Suppressor macrophage (primary cell): Measurements from ENCODE around the gene ANKRD13A.
"Not testable (repeated sequence)": the region's sequence is repeated elsewhere in the genome, so short reads cannot be mapped to it uniquely, and the experiment has no call there.

Source experiments
- DNase-seq, 4 experiments: peaks; one replicate each; pipeline ENCODE4 v3.0.0-alpha.2; 2020 to 2022

The ANKRD13A gene

DNA sequence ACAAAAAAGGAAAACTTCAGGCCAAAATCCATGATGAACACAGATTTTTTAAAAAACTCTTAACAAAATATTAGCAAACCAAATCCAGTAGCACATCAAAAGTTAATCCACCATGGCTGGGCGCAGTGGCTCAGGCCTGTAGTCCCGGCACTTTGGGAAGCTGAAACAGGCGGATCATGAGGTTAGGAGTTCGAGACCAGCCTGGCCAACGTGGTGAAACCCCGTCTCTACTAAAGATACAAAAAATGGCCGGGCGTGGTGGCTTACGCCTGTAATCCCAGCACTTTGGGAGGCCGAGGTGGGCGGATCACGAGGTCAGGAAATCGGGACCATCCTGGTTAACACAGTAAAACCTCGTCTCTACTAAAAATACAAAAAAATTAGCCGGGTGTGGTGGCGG, 13.0 kb upstream of the ANKRD13A start:
- DNase-seq = not testable (repeated sequence)

DNA sequence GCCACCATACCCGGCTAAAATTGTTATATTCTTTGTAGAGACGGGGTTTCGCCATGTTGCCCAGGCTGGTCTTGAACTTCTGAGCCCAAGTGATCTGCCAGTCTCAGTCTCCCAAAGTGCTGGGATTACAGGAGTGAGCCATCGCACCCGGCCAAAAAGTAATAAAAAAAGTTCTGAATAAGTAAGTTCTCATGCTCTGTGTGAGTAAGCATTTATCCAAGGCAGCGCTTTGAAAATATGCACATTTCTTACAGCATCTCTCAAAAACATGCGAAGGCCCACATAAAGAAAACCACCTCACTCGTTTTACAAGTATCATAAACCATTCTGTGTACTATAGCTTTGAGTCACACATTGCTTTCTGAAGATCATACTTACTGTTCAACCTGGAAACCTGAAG, 11.6 kb upstream of the ANKRD13A start:
- no peak for DNase-seq

DNA sequence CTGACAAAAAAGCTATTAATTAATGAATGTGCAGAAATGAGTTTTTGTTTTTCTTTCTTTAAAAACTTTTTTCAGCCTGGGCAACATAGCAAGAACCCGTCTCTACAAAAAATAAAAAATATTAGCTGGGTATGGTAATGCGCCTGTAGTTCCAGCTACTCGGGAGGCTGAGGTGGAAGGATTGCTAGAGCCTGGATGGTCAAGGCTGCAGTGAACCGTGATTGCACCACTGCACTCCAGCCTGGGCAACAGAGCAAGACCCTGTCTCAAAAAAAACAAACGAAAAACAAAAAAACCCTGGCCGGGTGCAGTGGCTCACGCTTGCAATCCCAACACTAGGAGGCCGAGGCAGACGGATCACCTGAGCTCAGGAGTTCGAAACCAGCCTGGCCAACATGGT, 11.0 kb upstream of the ANKRD13A start:
- DNase-seq = no peak

DNA sequence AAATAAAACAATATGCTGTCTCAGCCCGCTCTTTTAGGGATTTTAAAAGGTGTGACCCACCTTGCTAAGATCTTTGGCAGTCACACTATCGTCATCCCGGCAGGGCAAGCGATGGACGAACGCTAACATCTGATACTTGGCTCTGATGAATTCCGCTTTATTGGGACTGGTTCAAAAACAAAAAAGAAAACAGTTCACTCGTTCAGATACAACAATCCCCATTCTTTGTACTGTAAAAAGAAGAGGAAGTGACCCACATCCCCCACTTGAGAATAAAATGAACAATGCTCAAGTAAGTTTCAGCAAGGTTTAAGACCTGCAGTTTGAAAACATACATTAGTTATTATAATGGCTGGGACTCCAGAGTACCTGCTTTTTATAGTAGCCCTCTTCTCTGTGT, 10.3 kb upstream of the ANKRD13A start:
- no peak for DNase-seq

DNA sequence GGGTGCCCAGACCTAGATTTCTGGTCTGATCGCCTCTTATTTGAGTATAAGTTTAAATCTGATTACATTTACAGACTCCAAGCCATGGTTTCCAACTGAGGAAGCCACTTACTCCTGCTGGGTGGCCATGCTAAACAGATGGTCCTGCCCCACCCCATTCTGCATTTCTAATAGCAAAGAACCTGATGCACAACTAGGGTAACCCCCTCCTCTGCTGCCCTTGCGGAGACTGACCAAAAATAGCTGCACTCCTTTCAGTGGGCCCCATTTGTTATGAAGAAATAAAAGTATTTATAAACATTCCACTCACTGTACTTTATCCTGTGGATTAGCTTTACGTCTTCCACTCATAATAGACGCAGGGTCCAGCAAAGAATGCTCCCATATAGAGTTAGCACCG, 9.8 kb upstream of the ANKRD13A start:
- DNase-seq = no peak

DNA sequence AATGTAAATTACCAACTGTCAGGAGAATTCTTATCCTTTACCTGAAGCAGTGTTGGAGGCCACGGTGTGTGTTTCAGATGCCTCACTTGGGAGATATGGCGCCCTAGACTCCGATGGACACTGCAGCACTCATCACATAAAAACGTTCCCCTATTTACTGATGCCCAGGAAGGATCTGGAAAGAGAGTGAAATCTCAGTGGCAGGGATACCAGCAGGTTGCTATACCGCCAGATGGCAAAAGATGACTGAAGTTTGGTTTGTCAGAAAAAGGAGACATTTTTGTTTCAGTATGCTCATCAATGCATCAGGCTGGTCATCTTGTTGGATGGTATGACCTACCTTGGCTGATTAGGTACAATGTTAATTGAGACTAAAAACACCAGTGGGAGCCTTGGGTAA, 7.6 kb upstream of the ANKRD13A start:
- no peak for DNase-seq

DNA sequence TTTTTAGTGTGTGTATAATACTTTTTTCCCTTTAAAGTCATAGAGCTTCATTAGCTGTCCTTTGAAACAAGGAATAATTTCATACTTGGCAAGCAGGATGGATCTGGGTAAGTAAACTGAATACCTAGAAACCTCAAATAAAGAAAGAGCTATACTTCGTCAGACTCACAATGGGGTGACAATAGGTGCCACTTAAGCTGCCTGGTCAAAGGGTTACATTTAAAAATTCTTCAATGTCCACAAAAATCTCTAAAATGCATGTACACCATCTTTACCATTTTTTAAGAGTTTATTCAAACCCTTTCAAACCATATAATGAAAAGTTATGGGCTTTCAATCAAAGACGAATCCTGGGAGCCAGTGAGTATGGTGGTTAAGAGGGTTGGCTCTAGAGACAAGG, 6.1 kb upstream of the ANKRD13A start:
- no peak for DNase-seq

DNA sequence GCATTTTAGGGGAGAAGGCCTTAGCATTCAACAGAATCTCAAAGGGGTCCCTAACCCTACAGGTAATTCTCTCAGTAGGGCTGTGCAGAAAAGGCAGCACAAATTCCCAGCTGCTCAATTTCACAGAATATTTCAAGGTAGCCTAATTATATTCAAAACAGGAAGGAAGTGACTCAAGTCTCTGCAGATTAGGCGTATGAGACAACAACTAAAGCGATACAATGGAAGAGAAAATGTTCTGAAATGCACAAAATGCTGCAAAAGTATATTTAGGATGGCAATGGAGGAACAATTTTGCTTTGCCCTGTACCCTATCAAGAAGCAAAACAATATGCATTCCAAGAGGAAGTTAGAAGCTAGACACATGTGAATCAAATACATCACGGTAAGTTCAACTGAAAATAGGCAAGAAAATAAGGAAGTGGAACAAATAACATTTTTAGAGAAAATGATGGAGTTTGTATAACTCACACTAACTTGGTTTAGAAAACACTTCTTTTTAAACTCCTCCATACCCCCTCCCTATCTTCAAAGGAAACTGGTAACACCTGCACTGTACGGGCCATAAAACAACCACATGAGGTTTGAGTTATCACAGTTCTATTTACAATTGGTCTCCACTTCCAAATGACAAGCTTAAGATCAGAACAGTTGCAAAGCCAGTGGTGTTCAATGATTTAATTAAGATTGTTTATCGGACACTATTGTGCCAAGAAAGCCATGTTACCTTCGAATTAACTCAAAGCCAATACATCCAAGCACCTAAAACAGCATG, 4.6 kb upstream of the ANKRD13A start:
- DNase-seq = peak; percentile 6 to 67 (median 42)

DNA sequence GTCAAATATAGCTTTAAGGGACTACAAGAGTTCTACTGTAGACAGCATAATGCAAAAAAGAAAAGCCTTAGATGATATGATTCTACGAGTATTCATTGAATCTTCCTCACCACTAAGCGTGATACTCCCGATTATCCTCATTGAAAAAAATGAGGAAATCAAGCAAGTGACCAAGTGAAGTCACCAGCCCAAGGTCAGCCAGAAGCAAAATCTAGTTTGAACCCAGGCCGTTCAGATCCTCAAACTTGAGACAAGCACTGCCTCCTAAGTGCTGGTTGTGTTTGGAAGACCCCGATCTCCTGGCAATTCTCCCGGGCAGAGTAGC, 3.9 kb upstream of the ANKRD13A start:
- peak in 3 of 4 experiments; percentile 67 to 77 (median 72) for DNase-seq

DNA sequence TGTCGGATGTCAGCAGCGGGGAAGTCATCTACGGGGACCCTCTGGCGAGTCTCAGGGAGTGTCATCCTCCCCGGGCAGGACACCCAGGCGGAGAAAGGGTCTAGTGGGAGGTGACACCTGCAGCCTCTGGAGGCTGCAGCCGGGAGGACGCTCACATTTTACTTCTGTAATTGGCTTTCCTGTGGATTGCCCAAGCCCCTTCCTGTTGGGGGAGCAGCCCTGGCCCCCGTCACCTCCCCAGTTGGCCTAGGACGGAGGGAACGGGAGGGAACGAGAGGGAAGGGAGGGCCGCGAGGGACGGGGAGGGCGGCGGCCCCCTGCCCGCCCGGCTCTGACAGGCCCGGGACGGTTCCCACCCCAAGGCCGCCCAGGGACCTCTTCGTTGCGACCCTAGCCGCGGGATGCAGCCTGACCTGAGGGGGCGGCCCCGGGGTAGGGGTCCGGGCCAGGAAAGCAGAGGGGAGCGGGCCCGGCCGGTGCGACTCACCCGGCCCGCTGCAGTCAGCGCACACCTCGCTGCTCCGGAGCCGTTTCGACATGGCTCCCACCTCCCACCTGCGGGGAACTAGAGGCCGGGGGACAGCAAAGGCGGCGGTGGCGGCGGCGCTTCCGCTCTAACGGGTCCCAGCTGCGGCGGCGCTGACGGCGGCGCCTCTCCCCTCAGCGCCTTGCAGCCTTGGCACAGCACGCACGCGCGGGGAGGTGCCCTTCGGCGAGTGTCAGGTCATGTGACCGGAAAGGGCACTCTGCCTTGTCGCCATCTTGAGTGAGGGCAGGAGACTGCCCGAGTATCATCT, 3.3 kb upstream of the ANKRD13A start, which contains the start of gene GIT2:
GIT2 (minus strand) TSS at position 683 of the 797 bp plus-strand sequence; CDS start at position 539, 144 bp downstream.
- peak; percentile 95 to 98 (median 98) for DNase-seq

DNA sequence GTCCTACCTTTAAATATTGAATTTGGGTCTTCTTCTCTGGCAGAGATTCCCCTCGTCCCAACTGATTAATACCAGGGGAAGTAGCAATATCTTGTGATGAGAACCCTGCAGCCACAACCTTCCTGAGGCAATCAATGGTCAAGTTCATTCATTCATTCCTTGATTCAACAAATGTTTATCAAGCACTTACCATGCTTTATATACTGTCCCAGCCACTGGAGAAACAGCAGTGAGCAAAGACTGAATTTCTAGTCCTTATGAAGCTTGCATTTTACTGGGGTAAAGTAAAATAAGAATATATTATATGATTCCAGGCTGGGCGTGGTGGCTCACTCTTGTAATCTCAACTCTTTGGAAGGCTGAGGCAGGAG, 2.8 kb upstream of the ANKRD13A start:
- no peak for DNase-seq

DNA sequence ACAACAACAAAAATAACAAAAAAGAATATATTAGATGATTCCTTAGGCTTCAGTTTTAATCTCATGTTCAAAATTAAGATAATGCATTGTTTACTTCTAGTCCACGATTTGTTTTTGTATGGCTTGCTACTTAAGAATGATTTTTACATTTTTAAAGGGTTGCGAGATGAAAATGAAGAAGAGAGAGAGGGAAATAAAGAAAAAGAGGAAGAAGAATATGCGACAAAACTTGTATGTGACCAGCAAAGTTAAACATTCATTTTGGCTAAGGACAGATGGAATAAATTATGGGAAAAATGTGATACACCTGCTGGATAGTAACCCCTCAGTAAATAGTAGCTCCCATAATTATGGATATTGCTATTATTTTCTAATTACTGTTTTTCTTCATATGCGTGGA, 1.8 kb upstream of the ANKRD13A start:
- peak in 1 of 4 experiments; percentile 29 for DNase-seq

DNA sequence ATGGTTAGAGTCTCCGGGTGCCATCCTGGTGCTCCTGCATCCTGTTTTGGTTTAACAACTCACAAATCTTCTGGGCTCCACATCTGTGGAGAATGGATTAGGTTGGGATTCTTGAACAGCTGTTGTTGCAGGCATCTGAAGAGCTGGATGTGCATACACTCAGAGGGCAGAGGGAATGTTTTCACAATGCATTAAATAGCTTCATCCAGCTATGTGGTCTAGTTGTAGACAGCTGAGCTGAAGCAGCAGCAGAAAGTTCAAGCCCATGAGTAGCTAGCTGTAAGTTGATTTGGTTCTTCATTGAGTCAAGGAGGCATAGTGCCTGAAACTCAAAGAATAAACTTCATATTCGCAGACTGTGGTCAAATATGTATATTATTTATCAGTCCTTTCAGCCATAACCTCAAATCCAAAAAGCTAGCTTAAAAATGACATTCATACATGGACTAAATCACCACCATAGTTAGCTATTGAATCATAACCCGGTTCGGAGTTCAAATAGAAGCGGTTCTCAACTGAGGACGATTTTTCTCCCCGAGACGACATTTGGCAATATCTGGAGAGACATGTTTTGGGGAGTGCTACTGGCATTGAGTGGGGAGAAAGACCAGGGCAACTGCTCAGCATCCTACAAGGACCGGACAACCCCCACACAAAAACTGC, 858 bp upstream of the ANKRD13A start:
- DNase-seq = no peak

DNA sequence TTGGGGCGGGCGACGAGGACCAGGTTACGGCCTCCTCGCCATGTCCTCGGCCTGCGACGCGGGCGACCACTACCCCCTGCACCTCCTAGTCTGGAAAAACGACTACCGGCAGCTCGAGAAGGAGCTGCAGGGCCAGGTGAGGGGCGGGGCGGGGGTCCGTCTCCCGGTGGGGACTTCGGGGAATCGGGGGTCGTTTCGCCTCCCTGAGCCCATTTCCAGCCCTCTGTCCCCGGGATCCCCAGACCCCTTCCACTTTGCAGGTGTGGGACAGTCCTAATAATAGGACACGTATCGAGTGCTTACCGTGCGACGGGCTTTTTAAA, 380 bp downstream of the ANKRD13A start:
- DNase-seq = no peak

DNA sequence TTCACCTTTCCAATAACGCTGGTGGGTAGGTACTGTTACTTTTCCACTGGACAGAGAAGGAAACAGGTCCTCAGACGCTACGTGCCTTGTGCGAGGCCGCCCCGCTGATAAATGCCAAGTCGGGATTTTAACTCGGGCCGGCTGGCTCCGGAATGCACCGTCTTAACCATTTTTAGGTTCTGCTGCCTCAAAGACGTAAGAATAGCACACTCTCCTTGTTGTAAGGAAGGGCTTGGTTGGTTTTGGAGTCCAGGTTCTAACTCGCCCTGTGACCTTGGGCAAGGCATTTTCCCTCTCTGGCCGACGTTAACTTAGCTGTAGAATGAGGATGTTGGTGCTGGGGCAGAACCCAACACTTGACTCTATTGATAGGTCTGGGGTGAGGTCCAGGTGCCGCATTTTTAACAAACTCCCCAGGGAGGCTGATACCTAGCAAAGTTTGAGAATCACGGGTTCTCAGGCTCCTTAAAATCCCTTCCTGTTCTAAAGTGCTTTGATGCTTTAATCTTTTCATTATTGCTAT, 814 bp downstream of the ANKRD13A start:
- DNase-seq = peak; percentile 38 to 46 (median 42)

DNA sequence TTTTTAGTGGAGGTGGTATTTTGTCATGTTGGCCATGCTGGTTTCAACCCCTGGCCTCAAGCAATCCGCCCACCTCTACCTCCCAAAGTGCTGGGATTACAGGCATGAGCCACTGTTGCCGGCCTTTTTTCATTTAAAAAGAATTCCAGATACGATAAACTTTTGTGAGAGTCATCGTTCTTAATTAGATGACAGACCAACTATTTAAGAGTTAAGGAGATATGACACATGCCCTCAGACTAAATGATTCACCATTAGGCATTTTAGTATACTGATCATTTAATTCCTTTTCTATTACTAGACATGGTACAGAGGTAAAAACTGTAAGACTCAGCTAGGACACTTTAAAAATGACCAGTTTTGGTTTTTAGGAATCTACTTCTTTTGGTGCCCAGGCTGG, 2.4 kb downstream of the ANKRD13A start:
- no peak for DNase-seq

DNA sequence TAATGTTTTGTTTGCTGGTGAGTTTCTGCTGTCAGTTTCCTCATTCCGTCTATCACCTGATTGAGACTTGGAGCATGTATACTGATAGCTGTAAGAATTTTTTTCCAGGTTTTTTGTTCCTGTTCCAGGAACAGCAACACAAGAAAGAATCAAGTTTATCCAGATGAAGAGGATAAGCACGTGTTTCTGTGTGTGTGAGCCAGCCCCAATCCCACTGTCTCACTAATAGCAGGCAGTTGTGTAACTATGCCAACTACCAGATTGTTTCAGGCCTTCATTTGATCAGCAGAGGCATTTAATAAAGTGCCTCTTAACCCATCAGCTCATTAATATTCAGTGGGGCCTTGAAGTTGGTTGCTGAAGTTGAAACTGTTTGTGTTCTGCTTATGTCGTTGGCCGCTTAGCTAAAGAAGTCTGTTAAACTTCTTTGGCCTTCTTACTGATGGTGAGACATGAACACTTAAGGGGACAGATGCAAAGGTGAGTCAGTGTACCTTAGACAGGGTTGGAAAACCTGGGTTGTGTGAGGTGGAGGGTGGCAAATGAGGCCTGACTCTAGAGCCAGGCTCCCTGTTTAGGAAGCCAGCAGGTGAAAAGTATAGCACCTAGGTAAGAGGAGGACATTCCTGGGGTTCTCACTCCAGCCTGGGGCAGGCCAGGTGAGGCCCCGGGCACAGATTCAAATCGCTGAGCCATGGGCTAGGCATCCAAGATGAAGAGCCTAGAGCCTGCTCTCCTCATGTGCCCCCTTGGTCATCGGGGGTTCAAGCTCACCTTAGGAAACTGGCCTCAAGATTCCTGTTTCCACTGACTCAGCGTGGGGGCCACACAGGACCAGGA, 3.7 kb downstream of the ANKRD13A start:
- no peak for DNase-seq

DNA sequence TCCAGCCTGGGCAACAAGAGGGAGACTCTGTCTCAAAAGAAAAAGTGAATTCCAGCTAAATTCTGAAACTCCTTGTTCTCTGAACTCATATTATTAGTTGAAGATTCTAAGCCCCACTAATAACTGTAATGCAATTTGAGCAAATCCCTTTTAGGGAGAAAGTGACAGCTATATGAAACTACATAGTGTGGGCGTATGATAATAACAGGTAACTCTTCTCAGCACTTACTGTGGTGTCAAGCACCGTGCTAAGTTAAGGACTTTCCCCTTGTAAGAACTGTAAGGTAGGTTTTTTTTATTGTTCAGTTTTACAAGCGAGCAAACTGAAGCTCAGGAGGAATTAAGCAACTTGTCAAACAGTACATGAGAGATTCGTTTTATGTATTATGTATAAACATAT, 5.4 kb downstream of the ANKRD13A start:
- DNase-seq = no peak

DNA sequence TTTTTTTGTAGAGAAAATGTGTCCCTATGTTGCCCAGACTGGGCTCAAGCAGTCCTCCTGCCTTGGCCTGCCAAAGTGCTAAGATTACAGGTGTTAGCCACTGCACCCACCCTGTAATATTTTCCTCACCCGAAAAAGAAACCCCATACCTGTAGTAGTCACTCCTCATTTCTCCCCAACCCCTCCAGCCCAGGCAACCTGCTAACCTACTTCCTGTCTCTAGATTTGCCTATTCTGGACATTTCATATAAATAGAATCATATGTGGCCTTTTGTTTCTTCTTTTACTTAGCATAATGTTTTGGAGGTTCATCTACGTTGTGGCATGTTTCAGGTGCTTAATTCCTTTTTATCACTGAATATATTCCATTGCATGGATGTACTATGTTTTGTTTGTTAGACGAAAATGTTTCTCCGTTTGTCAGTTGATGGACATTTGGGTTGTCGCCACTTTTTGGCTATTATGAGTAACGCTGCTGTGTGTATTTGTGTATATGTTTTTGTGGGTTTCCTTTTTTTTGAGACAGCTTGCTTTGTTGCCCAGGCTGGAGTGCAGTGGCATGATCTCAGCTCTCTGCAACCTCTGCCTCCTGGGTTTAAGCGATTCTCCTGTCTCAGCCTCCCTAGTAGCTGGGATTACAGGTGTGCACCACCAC, 6.2 kb downstream of the ANKRD13A start:
- no peak for DNase-seq

DNA sequence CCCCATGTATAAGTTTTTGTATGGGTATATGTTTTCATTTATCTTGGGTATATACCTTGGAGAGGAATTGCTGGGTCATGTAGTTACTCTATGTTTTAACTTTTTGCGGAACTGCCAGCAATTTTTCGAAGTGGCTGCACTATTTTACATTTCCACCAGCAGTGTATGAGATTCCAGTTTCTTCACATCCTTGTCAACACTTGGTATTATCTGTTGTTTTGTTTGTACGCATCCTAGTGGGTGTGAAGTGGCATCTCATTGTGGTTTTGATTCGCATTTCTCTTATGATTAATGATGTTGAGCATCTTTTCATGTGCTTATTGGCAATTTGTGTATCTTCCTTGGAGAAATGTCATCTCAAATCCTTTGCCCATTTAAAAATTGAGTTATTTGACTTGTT, 6.9 kb downstream of the ANKRD13A start:
- DNase-seq = no peak

DNA sequence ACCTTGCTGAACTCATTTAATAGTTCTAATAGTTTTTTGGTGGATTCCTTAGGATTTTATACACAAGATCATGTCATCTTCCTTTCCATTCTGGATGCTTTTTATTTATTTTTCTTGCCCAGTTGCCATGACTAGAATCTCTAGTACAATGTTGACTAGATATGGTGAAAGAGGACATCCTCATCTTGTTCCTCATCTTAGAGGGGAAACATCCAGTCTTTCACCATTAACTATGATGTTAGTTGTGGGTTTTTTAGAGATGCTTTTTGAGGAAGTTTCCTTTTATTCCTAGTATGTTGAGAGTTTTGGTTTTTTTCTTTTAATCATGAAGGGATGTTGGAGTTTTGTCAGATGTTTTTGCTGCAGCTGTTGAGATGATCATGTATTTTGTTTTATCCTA, 8.7 kb downstream of the ANKRD13A start:
- DNase-seq = peak; percentile 38 to 94 (median 64)
